Measurements from ENCODE around the gene RIMKLB. TPM values are rescaled to one million over a fixed set of nuclear protein-coding genes. Genes with fewer than 3 reads are reported as not detected.

Gene RIMKLB
- total and polyA plus RNA-seq, 2 of the 8 experiments (the other 6 are each of a cell fraction or from before 2014, with no cell fraction given) = 37.8 to 78.2 TPM

- TF ChIP-seq CHD7 (IDR thresholded peaks at IDR 0.05; ENCODE audit: insufficient replicate concordance, low read length) = no peak
- no peak for TF ChIP-seq SUZ12 (IDR thresholded peaks at IDR 0.05; ENCODE audit: low read length)
- TF ChIP-seq BRCA1 (IDR thresholded peaks at IDR 0.05; ENCODE audit: low read depth, low read length) = no peak
- TF ChIP-seq POU5F1 (IDR thresholded peaks at IDR 0.05; ENCODE audit: low read depth, low read length) = no peak
- TF ChIP-seq HDAC6 (IDR thresholded peaks at IDR 0.05; ENCODE audit: low read depth, low read length) = no peak
- TF ChIP-seq EGR1 (IDR thresholded peaks at IDR 0.05; ENCODE audit: borderline replicate concordance, low read depth, low read length) = no peak
- no peak for TF ChIP-seq ZNF274 (IDR thresholded peaks at IDR 0.05; ENCODE audit: borderline replicate concordance, extremely low read depth, low read length)
- no peak for TF ChIP-seq RNF2 (IDR thresholded peaks at IDR 0.05; ENCODE audit: borderline replicate concordance, low read depth, low read length, missing control alignments, poor library complexity, severe bottlenecking)
These were observed 75.7 kb downstream of the RIMKLB start (continued) for GRCh38 chr12:8773461-8773860.

Measured in H1 (cell line).